DMS114 treated with DMSO at 0.1 percent for 48 hours (cell line): ENCODE measurements around the gene CSMD2.

Experiments
- DNase-seq: peaks from one replicate; lab custom pipeline; 2025; ENCODE audit not compliant: unreplicated experiment; lab: John Stamatoyannopoulos, UW

The CSMD2 gene

DNA sequence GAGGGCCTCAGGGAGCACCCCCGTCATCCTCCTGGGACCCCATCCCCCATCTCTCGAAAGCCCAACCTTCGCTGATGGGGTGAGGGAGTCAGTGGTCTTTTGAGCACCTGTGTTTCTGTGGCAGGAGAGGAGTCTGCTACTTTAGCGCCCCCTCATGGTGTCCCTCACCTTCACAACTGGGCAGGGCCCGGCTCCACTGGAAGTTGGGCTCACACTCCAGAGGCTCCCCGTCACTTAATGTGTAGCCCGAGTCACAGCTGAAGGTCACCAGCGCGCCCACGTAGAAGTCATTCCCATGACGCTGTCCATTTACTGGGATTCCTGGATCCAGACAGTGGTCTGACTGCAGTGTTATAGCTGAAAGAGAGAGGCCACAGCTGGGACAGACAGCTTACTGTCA is 440.7 kb downstream of the CSMD2 start:
- no peak for DNase-seq

DNA sequence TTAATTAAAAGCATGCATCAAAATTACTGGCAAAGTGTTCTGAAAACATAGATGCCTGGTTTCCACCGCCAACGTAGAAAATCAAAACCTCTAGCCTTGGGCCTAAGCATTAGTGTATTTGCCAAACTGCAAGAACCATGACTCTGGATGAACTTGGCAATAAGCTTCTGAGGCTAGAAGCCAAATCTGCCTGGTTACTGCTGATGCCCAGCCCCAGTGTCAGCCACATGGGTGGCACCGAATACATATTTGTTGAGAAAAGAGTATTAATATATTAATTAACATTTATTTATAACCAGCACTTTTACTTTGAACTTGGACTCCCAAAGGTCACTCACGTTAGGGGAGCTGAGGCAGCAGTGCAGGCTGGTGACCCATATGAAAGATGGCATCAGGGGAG is 441.8 kb downstream of the CSMD2 start:
- no peak for DNase-seq

DNA sequence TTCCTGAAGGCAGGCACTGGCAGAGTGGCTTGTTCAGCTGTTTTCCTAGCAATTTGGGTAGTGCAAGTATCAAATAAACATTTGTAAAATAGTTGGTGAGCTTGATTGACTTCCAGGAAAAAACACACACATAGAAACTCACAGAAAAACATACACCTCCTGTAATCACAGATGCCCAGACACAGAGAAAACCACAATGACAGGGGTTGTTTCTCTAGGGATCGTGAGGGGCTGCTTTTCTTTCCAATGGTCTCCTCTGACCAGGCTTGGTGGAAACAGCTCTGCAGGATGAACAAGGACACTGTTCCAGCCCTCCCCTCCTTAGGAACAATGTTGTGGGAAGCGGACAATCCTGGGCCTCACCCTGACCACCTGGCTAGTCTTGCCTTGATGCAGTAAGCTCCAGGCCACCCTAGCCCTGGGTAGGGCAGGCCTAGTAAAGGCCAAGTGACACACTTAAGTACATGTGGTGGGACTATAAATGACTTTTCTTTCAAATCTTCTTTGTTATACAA is 443.7 kb downstream of the CSMD2 start:
- DNase-seq, result no peak

DNA sequence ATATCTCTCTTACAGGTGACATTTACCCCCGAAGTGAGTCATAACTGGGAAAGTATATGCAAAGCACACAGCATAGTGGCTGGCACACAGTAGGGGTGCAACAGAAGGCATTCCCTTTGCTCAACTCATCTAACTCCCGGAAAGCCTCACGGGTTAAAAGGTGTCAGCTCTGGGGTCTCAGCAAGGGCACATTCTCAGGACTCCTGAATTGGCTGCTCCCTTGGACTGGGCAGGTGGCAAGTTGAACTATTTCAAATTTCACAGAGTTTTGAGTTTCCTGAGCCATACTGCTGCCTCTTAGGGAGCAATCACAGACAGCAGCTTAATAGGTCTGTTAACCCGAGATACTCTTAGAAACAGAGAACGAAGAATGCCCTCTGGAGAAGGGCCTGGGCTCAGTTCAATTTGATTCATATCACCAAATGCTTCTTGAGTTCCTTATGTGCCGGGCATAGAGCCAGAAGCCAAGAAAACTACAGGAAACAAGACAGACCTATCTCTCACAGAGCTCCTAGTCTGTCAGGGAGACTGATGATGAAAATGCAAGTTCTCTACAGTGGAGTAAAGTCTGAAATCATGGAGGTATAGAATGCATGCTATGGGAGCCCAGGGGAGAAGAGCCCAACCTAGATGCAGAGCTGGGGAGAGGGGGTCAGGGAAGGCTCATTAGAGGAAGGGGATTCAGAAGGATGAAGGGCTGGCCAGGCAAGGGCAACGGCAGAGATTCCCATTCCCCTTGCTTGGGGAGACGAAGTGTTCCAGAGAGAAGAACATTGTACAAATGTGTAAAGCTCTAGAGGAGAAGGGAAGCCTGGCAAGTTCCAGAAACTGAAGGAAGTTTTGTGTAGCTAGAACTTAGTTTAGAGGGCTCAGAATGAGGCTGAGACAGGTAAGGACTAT is 445.0 kb downstream of the CSMD2 start:
- DNase-seq, result no peak

DNA sequence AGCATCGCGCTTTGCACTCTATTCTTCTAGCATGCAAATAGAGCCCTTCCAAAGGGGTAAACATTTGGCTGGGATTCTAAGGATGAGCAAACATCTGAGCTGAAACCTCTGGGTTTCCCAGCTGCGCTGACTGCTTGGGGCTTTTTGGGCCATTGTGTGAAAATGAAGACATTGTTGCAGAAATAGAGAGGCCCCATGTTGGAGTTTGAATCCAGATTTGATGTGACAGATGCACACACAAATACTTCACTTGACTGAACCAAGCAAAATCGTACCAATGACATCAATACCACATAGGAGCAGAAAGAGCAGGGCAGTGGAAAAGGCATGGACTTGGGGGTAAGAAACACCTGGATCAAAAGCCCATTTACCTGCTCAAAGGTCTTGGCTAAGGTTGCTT is 445.7 kb downstream of the CSMD2 start:
- no peak for DNase-seq

DNA sequence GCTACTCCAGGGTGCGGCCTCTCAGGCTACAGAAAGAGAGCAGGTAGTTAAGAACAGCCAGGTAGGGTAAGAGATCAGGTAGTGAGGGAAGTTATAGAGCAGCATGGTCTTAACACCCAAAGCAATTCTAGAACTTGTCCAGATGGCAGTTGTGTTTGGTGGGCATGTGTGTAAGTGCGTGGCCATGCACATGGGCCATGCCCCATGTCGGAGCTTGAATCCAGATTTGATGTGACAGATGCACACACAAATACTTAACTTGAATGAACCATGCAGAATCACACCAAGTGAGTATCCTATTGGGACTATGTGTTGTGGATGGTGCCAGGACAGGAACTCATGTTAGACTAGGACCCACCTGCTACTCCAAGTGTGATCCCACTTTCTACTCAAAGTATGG is 446.8 kb downstream of the CSMD2 start:
- DNase-seq, result no peak

DNA sequence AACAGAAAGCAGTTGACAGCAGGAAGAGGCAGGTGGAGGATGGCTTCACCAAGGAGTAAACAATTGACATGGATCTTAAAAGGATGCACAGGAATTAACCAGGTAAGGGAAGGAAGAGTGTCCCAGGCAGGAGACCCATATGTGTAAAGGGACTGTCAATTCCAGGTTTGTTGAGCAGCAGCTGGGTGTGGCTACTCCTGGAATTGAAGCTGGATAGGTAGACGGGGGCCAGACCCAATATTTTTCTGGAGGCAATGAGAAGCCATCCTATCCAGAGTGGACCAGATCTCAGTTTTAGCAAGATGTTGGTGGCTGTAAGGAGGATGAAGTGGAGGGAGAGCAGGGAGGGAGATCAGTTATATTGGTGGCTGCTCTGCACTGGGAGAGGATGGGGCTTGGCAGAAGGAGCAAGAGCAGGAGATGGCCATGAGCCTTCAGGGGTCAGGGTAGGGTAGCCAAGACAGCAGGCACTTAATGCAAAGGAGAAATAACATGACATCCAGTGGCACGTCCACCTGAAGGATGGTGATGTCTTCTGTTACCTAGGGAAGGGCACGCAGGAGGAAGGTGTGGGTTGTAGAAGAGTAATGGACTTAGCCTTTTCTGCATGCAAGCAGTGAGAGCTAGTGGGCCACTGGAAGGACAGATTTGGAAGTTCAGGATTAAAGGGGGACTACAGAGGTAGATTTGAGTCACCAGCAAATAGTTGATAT is 447.9 kb downstream of the CSMD2 start:
- DNase-seq, result no peak

DNA sequence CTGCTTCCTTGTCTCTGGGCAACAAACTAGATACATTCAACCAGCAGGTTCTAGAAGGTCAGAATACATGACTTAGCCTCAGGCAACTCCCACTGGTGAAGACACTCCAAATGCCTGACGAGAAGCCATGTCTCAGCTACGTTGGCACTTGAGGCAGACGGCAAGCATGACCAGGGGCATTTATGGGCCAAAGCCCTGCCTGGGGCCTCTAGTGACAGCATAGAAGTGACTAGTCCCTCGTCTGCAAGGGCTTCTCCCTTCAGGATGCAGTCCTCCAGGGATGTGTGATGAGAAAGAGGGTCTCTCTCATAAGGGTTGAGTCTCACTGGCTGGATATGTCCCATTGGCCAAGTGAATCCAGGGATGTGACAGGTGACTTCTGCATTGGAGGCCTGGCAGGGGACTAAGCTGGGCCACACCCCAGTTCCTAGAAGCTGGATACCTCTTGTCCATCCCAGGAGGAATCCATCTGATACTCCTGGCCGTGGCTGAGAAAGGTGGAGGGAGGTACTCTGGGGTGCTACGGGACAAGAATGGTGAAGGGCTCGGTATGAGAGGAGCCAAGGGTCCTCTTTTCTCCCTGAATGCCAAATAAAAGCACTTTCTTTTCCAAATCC is 449.7 kb downstream of the CSMD2 start:
- DNase-seq, result no peak

DNA sequence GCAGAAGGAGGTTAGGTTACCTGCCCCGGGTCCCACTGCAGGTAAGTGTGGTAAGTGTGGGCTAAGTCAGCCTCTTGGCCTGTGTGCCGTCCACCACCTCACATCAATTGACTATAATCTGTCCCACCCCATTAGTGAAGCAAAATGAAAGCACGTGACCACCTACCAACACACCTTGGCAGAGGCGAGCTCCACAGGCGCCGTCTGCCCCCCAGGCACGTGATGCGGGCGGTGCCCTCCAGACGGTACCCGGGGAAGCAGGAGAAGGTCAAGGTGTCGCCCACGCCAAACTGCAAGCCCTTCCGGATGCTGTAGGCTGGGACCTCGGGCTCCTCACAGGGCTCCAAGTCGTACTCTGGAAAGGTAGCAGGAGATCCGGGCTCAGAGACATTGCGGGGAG is 450.6 kb downstream of the CSMD2 start:
- DNase-seq, result no peak

DNA sequence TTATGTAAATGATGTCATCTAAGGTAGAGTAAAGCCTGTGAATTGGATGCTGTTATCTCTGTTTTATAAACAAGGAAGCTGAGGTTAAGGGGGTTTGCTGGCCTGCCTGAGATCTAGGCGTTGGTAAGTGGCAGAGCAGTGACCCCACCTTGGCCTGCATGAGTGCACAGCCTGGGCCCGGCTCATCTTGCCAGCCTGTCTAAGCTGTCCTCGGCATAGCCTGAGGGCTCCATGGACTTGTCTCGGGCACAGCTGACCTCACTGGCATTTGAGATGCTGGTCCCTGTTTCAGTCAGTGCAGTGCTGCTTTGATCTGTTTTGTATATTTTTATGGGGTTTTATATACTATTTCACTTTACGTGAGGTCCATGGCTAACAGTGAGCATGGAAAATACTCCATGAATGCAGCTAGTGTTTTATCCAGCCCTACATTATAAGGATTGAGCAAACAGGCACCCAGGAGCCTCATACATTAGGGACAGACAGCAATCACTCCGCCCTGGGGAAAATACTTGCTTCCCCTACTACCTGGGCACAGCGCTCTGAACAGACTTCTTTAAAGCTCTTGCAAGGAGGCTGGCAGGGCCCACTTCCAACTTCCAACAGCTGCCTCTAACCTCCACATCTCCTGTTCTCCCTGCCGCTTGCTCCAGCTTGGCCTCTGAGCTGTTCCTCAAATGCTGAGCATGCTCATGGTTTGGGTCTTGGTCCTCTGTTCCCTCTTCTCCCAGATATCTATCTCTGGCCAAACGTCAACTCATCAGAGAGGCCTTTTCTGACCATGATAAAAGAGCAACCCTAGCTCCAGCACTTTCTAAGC is 451.8 kb downstream of the CSMD2 start:
- no peak for DNase-seq

DNA sequence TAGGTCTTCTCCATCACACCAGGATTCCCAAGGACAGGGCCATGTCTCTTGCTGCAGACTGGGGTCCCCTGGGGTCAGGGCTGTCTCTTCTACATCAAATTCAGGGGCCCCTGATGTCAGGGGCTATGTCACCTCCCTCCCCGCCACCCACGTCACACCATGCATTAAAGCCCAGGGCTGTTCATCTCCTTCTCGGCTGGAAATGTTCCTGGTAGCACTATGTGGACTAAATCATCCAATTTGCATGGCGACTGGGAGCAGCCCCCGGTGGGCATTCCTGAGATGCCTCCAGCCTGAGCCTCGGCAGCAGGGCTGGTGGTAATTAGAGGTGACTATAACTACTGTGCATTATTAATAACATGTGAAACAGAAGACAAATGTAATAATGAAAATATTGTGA is 452.8 kb downstream of the CSMD2 start:
- DNase-seq, result no peak

DNA sequence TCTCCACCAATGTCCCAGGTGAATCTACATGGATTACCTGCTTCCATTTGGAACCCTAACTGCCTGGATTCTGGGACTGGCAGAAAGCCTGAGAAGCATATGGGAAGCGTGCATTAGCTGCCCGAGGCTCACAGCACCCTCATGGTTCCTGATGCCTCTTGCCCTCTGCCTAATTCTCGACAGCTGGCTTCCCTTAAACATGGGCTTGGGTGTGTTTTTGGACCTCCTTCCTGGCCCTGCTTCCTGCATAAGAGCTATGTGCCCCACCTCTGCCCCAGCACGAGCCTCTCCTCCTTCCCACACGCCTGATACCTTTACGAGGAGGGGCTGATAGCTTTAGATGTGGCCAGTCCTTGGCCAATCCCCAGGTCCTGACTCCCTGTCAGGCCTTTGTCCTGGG is 453.5 kb downstream of the CSMD2 start:
- DNase-seq, result no peak

DNA sequence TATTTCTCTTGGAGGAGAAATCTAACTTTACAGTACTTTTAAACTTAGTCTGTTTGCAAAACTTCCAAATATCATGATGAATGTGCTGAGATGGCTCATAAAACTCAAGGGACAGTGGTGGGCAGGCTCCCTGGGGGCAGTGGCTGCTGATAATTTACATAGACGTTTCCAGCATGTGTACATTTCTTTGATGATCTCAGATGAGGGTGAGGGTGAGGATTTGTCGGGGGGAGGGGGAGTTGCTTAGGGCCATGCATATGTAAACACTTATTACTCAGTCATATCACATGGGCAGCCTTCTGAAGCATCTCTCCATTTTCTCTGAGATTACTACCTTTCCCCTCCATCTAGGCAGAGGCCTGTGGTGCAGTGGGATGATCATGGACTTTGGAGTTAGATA is 454.1 kb downstream of the CSMD2 start:
- DNase-seq, result no peak

DNA sequence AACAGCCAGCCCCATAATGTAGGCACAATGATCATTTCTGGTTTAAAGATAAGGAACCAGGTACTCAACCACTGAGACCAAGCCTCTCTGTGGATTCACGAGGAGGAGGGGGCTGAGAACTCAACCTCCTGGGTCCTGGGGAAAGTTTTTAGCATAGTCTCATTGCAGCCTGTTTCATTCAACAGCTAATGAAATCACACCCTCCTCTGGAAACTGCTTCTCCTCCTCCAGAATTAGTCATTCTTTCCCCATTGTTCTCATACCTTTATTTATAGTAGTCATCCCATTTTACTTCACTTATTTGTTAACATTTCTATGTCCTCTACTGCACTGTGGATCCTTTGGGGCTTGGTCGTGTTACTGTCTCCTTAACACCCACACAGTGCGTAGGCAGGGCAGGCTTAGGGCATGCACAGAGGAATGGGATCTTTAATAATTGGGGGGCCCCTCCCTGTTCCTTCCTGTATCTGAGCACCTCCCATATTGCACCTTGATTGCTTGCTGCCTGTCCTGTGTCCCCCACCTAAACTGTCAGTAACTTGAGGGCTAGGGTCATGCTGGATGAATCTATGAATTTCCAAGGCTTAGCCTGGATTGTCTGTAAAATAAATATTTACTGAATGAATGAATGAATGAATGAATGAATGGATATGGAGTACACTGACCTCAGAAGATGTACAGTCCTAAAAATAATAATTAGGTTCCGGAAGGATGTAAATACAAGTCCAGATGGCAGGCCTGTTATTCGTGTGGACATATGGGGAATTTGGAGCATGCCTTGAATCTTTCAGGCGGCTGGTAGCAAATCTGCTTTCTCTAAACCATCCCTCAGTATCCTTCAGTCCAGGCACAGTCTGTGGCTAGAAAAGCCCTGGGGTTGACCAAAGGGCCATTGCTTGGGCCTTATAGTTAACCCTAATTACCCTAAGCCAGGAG is 455.0 kb downstream of the CSMD2 start:
- DNase-seq, result no peak

DNA sequence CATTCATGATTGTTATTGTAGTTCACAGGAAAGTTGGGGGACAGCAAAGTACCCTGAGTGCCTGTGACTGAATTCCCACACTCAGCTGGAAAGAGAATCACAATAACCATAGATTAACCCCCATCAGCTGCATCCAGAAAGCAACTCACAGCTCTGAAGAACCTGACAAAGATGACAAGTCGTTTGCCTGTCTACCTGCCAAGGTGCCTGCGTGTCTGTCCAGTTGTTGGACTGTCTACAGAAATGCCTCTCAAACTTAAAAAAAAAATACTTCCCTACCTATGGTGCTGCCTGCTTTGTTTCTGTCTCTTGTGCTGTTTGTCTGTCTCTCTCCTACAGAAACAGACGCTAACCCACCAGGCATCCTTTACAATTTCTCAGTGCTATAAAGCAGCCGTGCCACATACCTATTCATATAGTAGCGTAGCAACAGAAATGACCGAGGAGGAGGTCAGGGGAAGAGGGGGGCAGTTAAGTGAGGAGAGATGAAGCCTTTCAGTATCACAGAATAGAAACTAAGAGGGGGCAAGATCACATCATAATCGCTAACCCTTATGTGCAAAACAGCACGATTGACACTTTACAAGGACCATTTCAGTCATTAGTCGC is 455.8 kb downstream of the CSMD2 start:
- no peak for DNase-seq

DNA sequence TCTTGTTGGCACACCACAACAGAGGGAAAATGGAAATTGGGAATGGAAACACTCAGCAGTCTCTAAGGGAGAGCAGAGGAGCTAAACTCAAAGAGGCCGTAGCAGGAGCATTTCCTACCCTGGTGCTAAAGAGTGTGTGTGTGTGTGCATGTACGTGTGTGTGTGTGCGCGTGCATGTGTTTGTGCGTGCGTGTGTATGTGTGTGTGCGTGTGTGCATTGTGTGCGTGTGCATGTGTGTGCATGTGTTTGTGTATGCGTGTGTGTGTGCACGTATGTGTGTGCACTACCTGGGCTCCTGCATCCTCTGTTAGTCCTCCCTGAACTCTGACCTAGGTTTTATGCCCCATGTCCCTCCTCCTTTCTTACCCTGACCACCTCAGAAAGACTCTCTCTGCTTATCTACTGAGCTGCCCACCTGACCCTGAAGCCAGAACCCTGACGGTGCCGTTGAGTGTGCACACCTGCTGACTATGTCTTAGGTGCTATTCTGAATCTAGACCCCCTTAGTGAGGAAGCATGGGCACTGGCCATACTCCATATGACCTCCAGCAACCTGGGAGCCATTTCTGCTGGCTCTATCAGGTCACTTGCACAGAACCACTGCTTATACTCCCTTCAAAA is 458.3 kb downstream of the CSMD2 start:
- no peak for DNase-seq

DNA sequence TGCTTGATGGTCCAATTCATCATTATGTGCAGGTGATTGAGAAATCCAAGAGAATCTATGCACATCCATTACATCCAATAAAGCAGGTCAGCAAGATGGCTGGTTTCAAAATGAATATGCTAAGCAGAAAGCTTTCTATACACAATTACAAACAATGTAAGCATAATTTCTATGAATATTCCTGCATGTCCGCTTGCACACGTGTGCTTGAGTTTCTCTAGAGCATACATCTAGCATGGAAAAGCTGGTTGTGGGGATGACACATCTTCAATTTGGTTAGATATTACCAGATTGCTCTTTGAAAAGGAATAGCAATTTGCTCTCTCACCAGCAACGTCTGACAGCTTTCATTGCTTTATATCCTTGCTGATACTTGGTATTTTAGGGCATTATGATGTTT is 461.6 kb downstream of the CSMD2 start:
- DNase-seq, result no peak

DNA sequence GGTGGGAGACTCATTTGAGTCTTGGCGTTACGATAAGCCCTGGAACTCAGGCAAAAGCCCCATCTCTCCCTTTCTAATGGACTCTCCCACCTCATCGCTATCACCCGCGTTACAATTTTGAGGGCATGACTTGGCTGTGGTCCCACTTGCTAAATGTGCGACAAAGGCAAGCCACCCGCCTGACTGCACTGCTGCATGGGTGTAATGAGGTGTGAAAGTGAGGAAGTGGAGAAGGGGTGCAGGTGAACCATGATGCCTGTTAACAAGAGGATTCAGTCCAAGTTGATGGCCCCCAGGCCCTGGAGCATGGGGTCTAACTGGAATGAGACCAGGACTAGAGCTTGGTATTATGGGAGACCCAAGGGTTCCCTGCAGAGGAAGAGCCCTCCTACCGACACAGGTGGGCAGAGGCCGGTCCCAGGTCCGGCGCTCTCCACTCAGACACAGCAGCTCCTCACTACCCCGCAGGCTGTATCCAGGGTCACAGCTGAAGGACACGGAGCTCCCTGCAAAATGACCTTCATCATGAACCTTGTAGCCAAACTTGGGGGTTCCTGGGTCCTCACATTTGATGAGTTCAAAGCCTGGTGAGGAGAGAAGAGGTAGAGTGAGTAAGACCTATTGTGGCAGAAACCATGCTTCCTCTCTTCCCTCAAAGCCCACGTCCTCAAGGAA is 466.5 kb downstream of the CSMD2 start:
- no peak for DNase-seq

DNA sequence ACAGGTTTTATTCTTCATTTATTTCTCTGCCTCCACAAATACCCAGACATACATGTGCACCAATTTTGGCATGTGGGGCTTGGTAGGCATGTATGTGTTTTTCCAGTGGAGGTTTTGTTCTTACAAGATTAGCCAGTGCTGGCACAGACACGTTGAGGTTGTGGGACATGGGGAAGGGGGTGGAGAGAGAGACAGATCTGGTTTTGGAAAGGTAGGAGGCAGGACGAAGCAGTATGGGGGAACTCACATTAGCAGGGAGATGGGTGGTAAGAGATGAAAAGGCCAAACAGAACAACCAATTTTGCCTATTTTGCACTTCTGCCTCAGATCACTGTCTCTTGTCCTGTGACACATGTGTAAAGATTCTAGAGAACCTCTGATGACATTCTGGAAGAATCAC is 467.2 kb downstream of the CSMD2 start:
- no peak for DNase-seq
